Measurements from ENCODE around the gene JUP.

- TF ChIP-seq CTCF (IDR thresholded peaks at IDR 0.05; ENCODE audit: low read depth, low read length, missing input control): no peak
- TF ChIP-seq, protein P1, sequence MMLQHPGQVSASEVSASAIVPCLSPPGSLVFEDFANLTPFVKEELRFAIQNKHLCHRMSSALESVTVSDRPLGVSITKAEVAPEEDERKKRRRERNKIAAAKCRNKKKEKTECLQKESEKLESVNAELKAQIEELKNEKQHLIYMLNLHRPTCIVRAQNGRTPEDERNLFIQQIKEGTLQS (IDR thresholded peaks at IDR 0.05): no peak
- TF ChIP-seq JUND (IDR thresholded peaks at IDR 0.05): no peak
- no peak for TF ChIP-seq FOXA1 (IDR thresholded peaks at IDR 0.05)
- no peak for TF ChIP-seq RXRA (IDR thresholded peaks at IDR 0.05)
- TF ChIP-seq REST (IDR thresholded peaks at IDR 0.05): no peak
- TF ChIP-seq RAD21 (IDR thresholded peaks at IDR 0.05): no peak
- no peak for TF ChIP-seq TAF1 (conservative IDR thresholded peaks at IDR 0.05)
Measured at GRCh38 chr17:41722231-41722630, 64.3 kb downstream of the JUP start.
